Smooth muscle cell (in vitro differentiated cells): ENCODE results near the gene HYAL1. TPM values are rescaled to one million over a fixed set of nuclear protein-coding genes. Genes with fewer than 3 reads are reported as not detected.

Experiments
- DNase-seq: peaks from one replicate; lab custom pipeline; 2025; ENCODE audit not compliant: unreplicated experiment; lab: John Stamatoyannopoulos, UW
- H2AFZ ChIP-seq: fragments of 200-600 bp; sonication (generic); 2 replicates; pipeline ENCODE4 v1.6.0; 2016; ENCODE audit warnings: antibody characterized with exemption, low read depth, mild to moderate bottlenecking
- H3F3A ChIP-seq: fragments of 200-600 bp; sonication (generic); 2 replicates; pipeline ENCODE4 v1.6.0; 2017; ENCODE audit warnings: antibody characterized with exemption, low read depth
- H3K27ac ChIP-seq: fragments of 200-600 bp; sonication (generic); 2 replicates; pipeline ENCODE4 v1.5.1; 2016; ENCODE audit warnings: low read depth, mild to moderate bottlenecking
- H3K27me3 ChIP-seq: fragments of 200-600 bp; sonication (generic); 2 replicates; pipeline ENCODE4 v1.6.1; 2016; ENCODE audit warnings: low read depth, mild to moderate bottlenecking
- H3K36me3 ChIP-seq: fragments of 200-600 bp; sonication (generic); 2 replicates; pipeline ENCODE4 v1.5.1; 2016; ENCODE audit warnings: low read depth
- H3K4me1 ChIP-seq: fragments of 200-600 bp; sonication (generic); 2 replicates; pipeline ENCODE4 v1.5.1; 2016; ENCODE audit warnings: low read depth
- H3K4me2 ChIP-seq: fragments of 200-600 bp; sonication (generic); 2 replicates; pipeline ENCODE4 v1.6.0; 2016; ENCODE audit warnings: mild to moderate bottlenecking
- H3K4me3 ChIP-seq: fragments of 200-600 bp; sonication (generic); 2 replicates; pipeline ENCODE4 v1.5.1; 2016; ENCODE audit warnings: mild to moderate bottlenecking
- H3K79me2 ChIP-seq: fragments of 200-600 bp; sonication (generic); 2 replicates; pipeline ENCODE4 v1.6.0; 2016; ENCODE audit warnings: low read depth, mild to moderate bottlenecking
- H3K9ac ChIP-seq: fragments of 200-600 bp; sonication (generic); 2 replicates; pipeline ENCODE4 v1.6.0; 2016; ENCODE audit warnings: low read depth
- H3K9me3 ChIP-seq: fragments of 200-600 bp; sonication (generic); replicated peaks from 2 replicates; pipeline ENCODE4 v1.5.1; 2016; ENCODE audit warnings: low read depth
- H4K20me1 ChIP-seq: fragments of 200-600 bp; sonication (generic); 2 replicates; pipeline ENCODE4 v1.6.0; 2016; ENCODE audit warnings: low read depth
- WGBS: methylation state at CpG from one replicate; pipeline ENCODE4 v1.1.7; 2016; ENCODE audit warnings: low lambda C conversion rate; 5-methylcytosine and 5-hydroxymethylcytosine counted together
- polyA plus RNA-seq: library from polyadenylated mRNA; unstranded; fragments of >200 nt; fragmentation: Nextera tagmentation; extraction: Ambion mirVana; gene quantifications from 2 replicates; pipeline ENCODE4 v1.2.1, GENCODE V29; 2016
- total RNA-seq: library from RNA; depleted of rRNA; stranded (reverse); fragments of >200 nt; gene quantifications from 2 replicates; pipeline ENCODE4 v1.2.3, GENCODE V29; 2014
- TF ChIP-seq, protein P1 (sequence below): fragments of 200-600 bp; sonication (generic); IDR thresholded peaks from 2 replicates; pipeline ENCODE4 v1.5.1; 2017; ENCODE audit warnings: borderline replicate concordance, mild to moderate bottlenecking, antibody characterized with exemption; ENCODE audit not compliant: insufficient read depth, poor library complexity, severe bottlenecking

The HYAL1 gene
- total and polyA plus RNA-seq, 2 experiments from 2014 or later: 1.0 TPM; not detected in 1

DNA sequence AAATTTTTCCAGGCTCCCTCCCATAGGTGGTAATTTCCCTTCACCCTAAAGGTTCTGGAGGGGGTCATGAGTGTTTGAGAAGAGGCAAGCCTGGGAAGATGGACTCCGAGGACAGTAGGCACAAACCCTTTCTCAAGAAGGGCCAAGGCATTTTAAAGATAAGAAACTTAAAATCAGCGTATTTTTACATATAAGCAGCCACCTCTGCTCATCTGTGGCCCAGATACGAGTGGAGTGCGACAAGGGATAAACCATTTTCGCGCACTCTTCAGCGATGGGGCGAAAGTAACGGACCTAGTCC is 36.7 kb upstream of the HYAL1 start:
- Histone ChIP-seq H3K27ac (no peak overlapping the region), H4K20me1 (peaks cover 12% of the 10 kb centered on the region), H2AFZ (peak overlapping the region; percentile 62), H3K9me3 (no peaks in the 10 kb centered on the region), H3K4me3 (peak overlapping the region; percentile 45), H3K9ac (no peak overlapping the region), H3F3A (peaks cover 11% of the 10 kb centered on the region), H3K27me3 (peaks cover 19% of the 10 kb centered on the region), H3K4me2 (peak overlapping the region; percentile 89), H3K4me1 (peaks cover 29% of the 10 kb centered on the region), H3K36me3 (no peaks in the 10 kb centered on the region), H3K79me2 (peaks cover 18% of the 10 kb centered on the region)
- TF ChIP-seq, protein P1, sequence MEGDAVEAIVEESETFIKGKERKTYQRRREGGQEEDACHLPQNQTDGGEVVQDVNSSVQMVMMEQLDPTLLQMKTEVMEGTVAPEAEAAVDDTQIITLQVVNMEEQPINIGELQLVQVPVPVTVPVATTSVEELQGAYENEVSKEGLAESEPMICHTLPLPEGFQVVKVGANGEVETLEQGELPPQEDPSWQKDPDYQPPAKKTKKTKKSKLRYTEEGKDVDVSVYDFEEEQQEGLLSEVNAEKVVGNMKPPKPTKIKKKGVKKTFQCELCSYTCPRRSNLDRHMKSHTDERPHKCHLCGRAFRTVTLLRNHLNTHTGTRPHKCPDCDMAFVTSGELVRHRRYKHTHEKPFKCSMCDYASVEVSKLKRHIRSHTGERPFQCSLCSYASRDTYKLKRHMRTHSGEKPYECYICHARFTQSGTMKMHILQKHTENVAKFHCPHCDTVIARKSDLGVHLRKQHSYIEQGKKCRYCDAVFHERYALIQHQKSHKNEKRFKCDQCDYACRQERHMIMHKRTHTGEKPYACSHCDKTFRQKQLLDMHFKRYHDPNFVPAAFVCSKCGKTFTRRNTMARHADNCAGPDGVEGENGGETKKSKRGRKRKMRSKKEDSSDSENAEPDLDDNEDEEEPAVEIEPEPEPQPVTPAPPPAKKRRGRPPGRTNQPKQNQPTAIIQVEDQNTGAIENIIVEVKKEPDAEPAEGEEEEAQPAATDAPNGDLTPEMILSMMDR: no peak
- no peak for DNase-seq
- WGBS: 45% methylated on average over 7 of the region's 9 CpGs

DNA sequence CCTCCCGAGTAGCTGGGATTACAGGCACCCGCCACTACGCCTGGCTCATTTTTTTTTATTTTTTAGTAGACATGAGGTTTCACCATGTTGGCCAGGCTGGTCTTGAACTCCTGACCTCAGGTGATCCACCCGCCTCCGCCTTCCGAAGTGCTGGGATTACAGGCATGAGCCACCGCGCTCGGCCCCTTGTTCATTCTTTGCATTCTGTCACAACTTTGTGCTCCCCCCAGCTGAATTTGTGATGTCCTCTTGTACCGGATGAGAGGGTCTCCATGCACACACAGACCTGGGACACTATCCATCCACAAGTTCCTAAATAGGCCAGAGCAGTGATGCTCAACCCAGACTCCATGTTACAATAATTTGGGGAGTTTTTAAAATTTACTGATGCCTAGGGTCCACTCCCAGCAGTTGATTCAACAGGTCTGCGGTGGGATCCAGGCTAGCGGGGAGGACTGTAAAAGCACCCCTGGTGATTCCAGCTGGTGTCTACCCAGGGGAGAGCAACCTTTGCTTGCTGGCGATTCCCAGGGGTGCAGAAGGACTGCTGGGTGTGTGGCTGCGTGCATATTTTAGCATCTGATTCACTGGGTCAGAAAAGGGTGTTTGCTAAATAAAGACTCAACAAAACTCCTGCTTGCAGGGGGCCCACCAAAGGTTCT is 36.2 kb upstream of the HYAL1 start:
- no peak overlapping the region for H3K9ac ChIP-seq
- no peak for DNase-seq
- H3K4me3 ChIP-seq: peak overlapping the region; percentile 45
- TF ChIP-seq, protein P1: no peak
- H3F3A ChIP-seq: peaks cover 16% of the 10 kb centered on the region
- no peak overlapping the region for H3K27ac ChIP-seq
- H2AFZ ChIP-seq: no peak overlapping the region
- WGBS: 92% methylated on average over 14 of the region's 14 CpGs
- H3K36me3 ChIP-seq: no peaks in the 10 kb centered on the region
- H3K4me2 ChIP-seq: peak overlapping the region; percentile 89
- peaks cover 34% of the 10 kb centered on the region for H3K4me1 ChIP-seq
- H3K27me3 ChIP-seq: peaks cover 19% of the 10 kb centered on the region
- peaks cover 23% of the 10 kb centered on the region for H3K79me2 ChIP-seq
- peaks cover 17% of the 10 kb centered on the region for H4K20me1 ChIP-seq
- no peaks in the 10 kb centered on the region for H3K9me3 ChIP-seq

DNA sequence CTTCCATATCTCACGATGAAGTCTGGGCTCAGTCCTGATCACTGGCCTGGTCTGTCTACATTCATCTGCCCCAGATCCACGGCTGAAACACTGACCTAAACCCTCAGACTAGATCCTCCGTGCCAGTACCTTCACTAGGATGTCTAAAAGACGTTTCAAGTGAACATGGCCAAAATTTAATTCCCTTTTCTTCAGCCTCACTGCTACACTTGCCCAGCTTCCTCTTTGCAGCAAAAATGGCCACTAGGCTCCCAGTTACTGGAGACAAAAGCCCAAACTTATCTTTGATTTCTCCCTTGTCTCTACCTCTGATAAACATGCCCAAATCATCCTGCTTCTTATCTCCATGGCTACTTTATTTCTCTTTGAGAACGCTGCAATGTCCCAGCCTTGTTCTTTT is 35.6 kb upstream of the HYAL1 start:
- peaks cover 17% of the 10 kb centered on the region for H3F3A ChIP-seq
- peaks cover 40% of the 10 kb centered on the region for H3K4me1 ChIP-seq
- H4K20me1 ChIP-seq: peaks cover 23% of the 10 kb centered on the region
- H2AFZ ChIP-seq: no peak overlapping the region
- H3K4me2 ChIP-seq: no peak overlapping the region
- H3K4me3 ChIP-seq: no peak overlapping the region
- DNase-seq: no peak
- no peak overlapping the region for H3K9ac ChIP-seq
- H3K27me3 ChIP-seq: peaks cover 19% of the 10 kb centered on the region
- TF ChIP-seq, protein P1: no peak
- H3K36me3 ChIP-seq: no peaks in the 10 kb centered on the region
- 86% methylated on average over 5 of the region's 5 CpGs for WGBS
- no peaks in the 10 kb centered on the region for H3K9me3 ChIP-seq
- H3K27ac ChIP-seq: no peak overlapping the region
- peaks cover 30% of the 10 kb centered on the region for H3K79me2 ChIP-seq
